Measurements from ENCODE around the gene SCD5.

- TF ChIP-seq CTCF (IDR thresholded peaks at IDR 0.05; ENCODE audit: insufficient read depth, low read length) (no peak), POLR2AphosphoS5 (IDR thresholded peaks at IDR 0.05; ENCODE audit: low read depth) (no peak)
Measured at GRCh38 chr4:82737354-82737753, 61.2 kb downstream of the SCD5 start.

Data from HL-60 (cell line).